Measurements from ENCODE around the gene IFFO2.

- no peak for TF ChIP-seq POLR2A (IDR thresholded peaks at IDR 0.05; ENCODE audit: low read length)
- no peak for TF ChIP-seq GATA1 (IDR thresholded peaks at IDR 0.05; ENCODE audit: low read depth, low read length)
These were observed 6.6 kb upstream of the IFFO2 start for GRCh38 chr1:18962855-18963737.
